ENCODE measurements around the gene NRG3. TPM values are rescaled to one million over a fixed set of nuclear protein-coding genes. Genes with fewer than 3 reads are reported as not detected.

Gene NRG3
- total RNA-seq, 1 donor from 2014 or later = 0.39 TPM

- no peak for DNase-seq
These were observed 217.1 kb downstream of the NRG3 start for GRCh38 chr10:82092111-82092510.

- no peak for DNase-seq
These were observed 249.7 kb downstream of the NRG3 start for GRCh38 chr10:82124713-82125112.

GRCh38 chr10:82128527-82128926 is 253.5 kb downstream of the NRG3 start:
- no peak for DNase-seq

GRCh38 chr10:82136103-82136502 is 261.1 kb downstream of the NRG3 start:
- DNase-seq = no peak

GRCh38 chr10:82144153-82144552 is 269.2 kb downstream of the NRG3 start:
- DNase-seq = no peak

- DNase-seq = no peak
These were observed 273.8 kb downstream of the NRG3 start for GRCh38 chr10:82148764-82149163.

GRCh38 chr10:82149674-82150073 is 274.7 kb downstream of the NRG3 start:
- no peak for DNase-seq

- DNase-seq = no peak
These were observed 275.3 kb downstream of the NRG3 start for GRCh38 chr10:82150123-82150900.

- DNase-seq = no peak
These were observed 285.3 kb downstream of the NRG3 start for GRCh38 chr10:82160307-82160706.

GRCh38 chr10:82161264-82161663 is 286.3 kb downstream of the NRG3 start:
- no peak for DNase-seq

GRCh38 chr10:82162549-82163195 is 287.7 kb downstream of the NRG3 start:
- no peak for DNase-seq

- DNase-seq = no peak
These were observed 296.9 kb downstream of the NRG3 start for GRCh38 chr10:82171899-82172298.

- no peak for DNase-seq
These were observed 301.6 kb downstream of the NRG3 start for GRCh38 chr10:82176587-82176986.

GRCh38 chr10:82190432-82191260 is 315.7 kb downstream of the NRG3 start:
- DNase-seq = no peak

- no peak for DNase-seq
These were observed 316.7 kb downstream of the NRG3 start for GRCh38 chr10:82191653-82192052.

GRCh38 chr10:82192665-82193064 is 317.7 kb downstream of the NRG3 start:
- no peak for DNase-seq

GRCh38 chr10:82194419-82194818 is 319.4 kb downstream of the NRG3 start:
- DNase-seq = no peak

- DNase-seq = no peak
These were observed 331.8 kb downstream of the NRG3 start for GRCh38 chr10:82206831-82207230.

- DNase-seq = no peak
These were observed 333.7 kb downstream of the NRG3 start for GRCh38 chr10:82208726-82209125.

GRCh38 chr10:82210331-82210730 is 335.3 kb downstream of the NRG3 start:
- no peak for DNase-seq

- DNase-seq = no peak
These were observed 336.4 kb downstream of the NRG3 start for GRCh38 chr10:82211346-82211745.

GRCh38 chr10:82212753-82213152 is 337.8 kb downstream of the NRG3 start:
- DNase-seq = no peak

GRCh38 chr10:82213784-82214183 is 338.8 kb downstream of the NRG3 start:
- DNase-seq = no peak

Data from skin of body (tissue), 2 donors.